ENCODE results near the gene ZNF48.

- TF ChIP-seq POLR2A (IDR thresholded peaks at IDR 0.05) (no peak), CTCF (IDR thresholded peaks at IDR 0.05) (no peak)
These were observed 18.0 kb downstream of the ZNF48 start for GRCh38 chr16:30413112-30413806.

Measured in esophagus squamous epithelium (tissue), 4 donors.